AG10803 (cell line): ENCODE data around the gene COX18.

ENCODE experiments used
- DNase-seq: peaks from one replicate; pipeline ENCODE4 v3.0.0; 2010; ENCODE audit warnings: low read depth
- H3K4me3 ChIP-seq: 2 replicates; pipeline ENCODE4 v1.5.1; 2011; ENCODE audit warnings: mild to moderate bottlenecking, low read length, control low read depth
- TF ChIP-seq, protein P1 (sequence below): conservative IDR thresholded peaks from 2 replicates; pipeline ENCODE4 v1.5.1; 2011; ENCODE audit warnings: mild to moderate bottlenecking, low read length, control low read depth, inconsistent platforms

Gene COX18

DNA sequence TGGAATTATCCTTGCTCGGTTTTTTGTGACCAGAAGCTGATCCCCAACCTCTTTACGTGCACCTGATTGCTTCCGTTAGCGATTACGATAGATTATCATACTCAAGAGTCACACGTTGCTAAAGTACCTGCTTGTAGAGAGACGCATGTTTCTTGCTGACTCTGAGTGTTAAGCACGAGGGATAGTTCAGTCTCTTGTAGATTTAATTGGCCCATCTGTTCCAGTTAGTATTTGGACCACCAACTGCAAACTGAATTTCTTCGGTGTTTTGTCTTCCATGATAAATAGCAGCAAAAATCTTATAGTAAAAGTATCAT, 516 bp upstream of the COX18 start:
- DNase-seq = peak; percentile 3

DNA sequence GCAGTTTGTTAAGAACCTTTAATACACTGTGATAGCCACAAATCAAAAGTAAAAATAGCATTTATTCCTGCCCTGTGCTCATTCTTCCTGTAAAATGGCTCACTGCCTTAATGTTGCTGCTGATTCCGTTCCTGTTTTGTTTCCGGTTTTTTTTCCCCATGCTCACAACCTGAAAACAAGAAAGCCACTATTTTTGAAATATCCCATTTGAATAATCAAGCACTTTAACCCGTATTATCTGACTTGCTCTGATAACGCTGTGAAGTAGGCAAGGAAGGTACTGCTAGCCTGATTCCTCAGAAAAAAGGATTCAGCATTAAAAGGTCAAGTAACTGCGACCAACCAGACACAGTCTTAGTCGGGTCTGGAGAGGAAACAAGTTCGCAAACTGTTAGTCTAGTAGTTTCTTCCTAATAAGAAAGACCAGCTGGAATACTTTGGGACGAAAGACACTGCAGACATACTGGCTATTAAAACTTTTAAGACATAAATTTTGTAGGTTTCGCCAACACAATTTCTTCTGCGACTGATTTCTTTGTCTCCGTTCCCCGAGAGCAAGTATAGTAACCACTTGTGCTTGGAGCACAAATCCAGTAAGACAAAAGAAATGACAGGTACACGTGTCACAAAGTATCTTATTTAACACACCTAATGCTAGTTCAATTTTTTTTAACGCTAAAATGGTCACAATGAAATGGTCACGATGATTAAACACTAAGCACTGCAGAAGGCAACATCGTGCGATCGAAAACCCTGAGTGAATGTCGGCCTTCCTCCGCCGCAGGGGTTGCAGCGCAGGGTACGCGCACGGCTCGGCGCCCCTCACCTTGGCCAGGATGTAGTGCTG, 802 bp downstream of the COX18 start:
- TF ChIP-seq, protein P1, sequence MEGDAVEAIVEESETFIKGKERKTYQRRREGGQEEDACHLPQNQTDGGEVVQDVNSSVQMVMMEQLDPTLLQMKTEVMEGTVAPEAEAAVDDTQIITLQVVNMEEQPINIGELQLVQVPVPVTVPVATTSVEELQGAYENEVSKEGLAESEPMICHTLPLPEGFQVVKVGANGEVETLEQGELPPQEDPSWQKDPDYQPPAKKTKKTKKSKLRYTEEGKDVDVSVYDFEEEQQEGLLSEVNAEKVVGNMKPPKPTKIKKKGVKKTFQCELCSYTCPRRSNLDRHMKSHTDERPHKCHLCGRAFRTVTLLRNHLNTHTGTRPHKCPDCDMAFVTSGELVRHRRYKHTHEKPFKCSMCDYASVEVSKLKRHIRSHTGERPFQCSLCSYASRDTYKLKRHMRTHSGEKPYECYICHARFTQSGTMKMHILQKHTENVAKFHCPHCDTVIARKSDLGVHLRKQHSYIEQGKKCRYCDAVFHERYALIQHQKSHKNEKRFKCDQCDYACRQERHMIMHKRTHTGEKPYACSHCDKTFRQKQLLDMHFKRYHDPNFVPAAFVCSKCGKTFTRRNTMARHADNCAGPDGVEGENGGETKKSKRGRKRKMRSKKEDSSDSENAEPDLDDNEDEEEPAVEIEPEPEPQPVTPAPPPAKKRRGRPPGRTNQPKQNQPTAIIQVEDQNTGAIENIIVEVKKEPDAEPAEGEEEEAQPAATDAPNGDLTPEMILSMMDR = no peak
- peak overlapping the region; percentile 80 for H3K4me3 ChIP-seq
- peak; percentile 17 for DNase-seq

More for the DNA sequence above, 516 bp upstream of the COX18 start:
- peak overlapping the region; percentile 80 for H3K4me3 ChIP-seq
- TF ChIP-seq, protein P1 = no peak

DNA sequence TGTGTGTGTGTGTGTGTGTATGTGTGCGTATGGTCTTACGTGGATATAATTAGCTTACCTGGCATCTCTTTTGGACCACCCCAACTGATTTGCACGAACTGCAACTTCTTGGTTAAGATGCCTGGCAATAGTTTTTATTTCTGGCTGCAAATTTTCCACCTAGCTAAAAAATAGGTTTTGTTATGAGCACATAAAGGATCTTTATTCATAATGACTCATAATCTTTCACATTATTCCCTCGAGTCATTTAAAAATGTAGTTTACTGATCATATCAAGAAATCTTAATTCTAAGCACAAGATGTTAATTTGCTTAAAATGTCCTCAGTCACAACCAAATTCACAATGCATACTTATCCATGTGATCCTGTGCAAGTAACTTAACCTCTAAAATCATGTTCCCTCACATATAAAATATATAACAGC, 1.5 kb downstream of the COX18 start:
- peak overlapping the region; percentile 80 for H3K4me3 ChIP-seq
- TF ChIP-seq, protein P1 = no peak
- no peak for DNase-seq

DNA sequence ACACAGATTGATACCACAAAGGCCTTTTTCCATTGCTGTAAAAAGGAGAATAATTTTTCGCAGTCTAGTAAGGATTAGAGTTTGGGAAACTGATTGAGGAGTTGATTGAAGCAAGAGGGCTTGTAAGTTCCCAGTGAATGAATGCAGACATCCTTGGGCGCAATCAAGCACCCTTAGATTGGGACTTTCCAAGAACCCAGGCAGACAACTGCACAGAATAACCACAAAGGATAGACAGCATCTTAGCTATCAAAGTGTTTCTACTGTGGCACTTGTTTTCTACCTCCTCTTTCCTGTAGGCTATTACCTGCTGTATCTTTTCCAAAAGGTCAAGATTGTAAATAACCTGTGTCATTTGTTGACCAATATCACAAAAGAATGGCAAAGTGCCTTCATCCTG, 2.6 kb downstream of the COX18 start:
- TF ChIP-seq, protein P1 = no peak
- DNase-seq = no peak
- H3K4me3 ChIP-seq = no peak overlapping the region

DNA sequence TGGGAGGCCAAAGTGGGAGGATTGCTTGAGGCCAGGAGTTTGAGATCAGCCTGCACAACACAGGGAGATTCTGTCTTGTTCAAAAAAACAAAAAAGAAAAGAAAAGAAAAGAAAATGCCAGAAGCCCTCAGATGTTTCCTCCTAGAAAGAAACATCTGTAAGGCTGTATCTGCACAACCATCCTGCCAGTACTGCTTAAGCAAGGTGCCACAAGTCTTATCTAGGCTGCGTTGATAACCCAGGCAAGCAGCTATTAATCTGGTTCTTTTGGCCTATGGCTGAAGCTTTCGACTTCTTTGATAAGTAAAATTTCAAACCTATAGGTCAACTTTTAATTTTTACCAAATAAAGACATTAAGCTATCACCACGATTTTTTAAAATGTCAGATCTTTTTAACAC, 3.1 kb downstream of the COX18 start:
- TF ChIP-seq, protein P1 = no peak
- no peak for DNase-seq
- no peak overlapping the region for H3K4me3 ChIP-seq

DNA sequence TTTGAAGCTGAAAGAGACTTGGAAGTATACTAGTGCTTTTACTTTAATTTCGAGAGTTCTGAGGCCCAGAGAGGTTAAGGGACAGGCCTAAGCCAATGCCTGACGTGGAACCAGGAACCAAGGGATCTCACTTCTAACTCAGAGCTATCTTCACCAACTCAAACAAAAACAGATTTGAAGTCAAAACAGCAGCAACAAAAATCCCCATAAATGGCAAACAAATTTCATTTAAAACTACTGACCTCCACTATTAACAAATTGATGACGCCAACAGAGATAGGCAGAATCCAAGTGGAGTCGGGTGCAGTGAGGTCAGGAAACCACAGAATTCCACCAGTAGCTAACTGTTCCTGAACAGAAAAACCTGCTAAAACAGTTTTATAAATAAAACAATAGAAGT, 5.0 kb downstream of the COX18 start:
- DNase-seq = no peak
- TF ChIP-seq, protein P1 = no peak
- H3K4me3 ChIP-seq = no peak overlapping the region

DNA sequence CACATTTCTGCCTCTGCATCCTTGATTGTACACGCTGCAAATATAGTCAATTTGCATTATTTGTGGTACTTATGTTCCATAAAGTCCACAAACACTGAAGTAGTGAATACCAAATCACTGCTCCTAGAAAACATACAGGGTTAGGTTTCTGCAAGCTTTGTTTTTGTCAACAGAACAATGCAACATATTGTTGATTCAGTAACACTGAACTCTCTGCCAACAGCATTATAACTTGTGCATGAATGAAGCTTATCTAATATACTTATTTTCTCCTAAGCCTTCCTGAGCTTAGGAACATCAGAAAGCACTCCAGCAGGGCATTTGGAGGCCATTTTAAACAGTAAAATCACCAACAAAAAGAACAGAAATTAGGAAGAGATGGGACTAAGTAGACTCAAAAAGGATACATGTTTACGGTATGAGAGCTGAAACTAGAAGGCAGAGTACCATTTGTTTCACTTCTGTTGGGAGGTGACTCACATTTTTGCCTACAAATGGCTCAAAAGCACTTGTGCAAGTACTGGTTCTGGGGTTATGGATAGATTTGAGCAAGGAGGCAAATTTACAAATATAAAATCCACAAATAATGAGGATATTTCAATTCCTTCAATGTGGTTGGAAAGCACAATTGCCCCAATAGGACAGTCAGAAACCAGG, 14.1 kb downstream of the COX18 start:
- TF ChIP-seq, protein P1 = no peak
- no peak for DNase-seq
- no peak overlapping the region for H3K4me3 ChIP-seq
